Stimulated activated CD8-positive, alpha-beta memory T cell treated with anti-CD3 and anti-CD28 coated beads, Interleukin-12 subunit alpha, Interleukin-12 subunit beta, amount 100 ng/mL, for 1 hour (primary cell): ENCODE measurements around the gene PRRT1B.

Experiments used
- DNase-seq: peaks from one replicate; pipeline ENCODE4 v3.0.0-alpha.2; 2020; ENCODE audit warnings: low read depth

Gene PRRT1B

DNA sequence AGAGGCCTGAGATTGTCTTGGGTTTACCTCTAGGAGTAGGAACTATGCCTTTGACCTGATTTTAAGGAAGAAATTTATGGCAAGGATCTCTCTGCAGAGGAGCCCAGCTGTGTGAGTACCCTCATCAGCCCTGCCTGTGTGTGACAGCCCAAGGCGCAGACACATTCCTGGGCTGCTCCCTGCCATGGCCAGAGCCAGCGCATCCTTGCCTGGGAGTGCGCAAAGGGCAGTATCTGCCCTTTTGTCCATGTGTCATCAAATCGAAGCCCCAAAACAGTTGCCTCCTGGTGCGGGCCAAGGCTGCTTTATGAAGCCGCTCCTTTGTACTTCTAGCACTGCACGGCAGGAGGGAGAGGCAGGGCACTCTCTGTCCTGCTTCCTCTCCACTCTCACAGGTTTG lies 51.9 kb downstream of the PRRT1B start:
- no peak for DNase-seq

DNA sequence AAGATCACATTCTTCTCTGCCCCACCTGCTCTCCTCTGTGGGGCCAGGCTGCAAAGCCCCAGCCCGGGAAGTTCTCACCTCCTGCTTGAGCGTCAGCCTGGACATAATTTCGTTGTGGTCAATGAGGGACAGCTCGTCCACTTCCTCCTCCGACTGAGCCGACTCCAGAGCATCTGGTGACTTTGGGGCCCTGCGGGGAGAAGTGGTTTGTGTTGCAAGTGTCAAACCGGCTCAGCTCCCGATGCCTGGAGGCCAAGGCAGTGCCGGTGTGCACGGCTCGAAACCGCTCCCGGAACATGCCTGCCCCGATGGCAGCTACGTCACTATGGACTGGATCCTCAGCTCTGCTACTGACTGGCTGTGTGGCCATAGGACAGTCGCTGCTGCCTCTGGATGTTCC lies 52.8 kb downstream of the PRRT1B start:
- no peak for DNase-seq

DNA sequence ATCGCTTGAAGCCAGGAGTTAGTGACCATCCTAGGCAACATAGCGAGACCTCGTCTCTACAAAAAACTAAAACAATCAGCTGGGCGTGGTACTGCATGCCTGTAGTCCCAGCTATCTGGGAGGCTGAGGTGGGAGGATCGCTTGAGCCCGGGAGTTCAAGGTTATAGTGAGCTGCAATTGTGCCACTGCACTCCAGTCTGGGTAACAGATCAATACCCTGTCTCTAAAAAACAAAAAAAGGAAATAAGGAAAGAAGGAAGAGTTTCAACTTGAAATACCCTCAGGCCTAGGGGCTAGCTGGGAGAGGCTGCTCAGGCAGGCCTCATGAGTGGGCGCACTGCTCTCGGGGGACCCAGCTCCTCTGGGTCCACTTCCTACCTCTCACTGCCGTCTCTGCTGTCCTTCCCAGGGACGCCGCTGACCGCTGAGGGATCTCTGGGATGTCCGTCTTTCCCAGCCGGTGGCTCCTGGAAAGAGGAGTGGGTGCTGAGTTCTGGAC lies 56.4 kb downstream of the PRRT1B start:
- DNase-seq = no peak

DNA sequence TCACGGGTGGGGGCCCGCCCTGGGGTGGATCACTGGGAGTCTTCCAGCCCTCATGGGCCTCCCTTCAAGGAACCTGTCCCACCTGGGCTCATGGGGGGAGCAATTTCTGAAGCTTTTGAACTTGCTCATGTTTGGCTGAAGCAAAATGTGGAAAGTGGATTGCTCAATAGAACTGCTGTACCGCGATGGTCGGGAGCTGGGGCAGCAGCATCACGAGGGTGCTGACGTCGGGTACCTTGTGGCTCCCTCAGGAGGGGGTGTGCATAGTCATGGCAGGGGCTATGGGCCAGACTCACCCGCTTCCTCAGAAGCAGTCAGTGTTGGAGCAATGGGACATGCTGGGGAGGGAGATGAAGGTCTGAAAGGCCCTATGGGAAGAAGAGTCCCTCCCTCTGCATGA lies 57.9 kb downstream of the PRRT1B start:
- no peak for DNase-seq

DNA sequence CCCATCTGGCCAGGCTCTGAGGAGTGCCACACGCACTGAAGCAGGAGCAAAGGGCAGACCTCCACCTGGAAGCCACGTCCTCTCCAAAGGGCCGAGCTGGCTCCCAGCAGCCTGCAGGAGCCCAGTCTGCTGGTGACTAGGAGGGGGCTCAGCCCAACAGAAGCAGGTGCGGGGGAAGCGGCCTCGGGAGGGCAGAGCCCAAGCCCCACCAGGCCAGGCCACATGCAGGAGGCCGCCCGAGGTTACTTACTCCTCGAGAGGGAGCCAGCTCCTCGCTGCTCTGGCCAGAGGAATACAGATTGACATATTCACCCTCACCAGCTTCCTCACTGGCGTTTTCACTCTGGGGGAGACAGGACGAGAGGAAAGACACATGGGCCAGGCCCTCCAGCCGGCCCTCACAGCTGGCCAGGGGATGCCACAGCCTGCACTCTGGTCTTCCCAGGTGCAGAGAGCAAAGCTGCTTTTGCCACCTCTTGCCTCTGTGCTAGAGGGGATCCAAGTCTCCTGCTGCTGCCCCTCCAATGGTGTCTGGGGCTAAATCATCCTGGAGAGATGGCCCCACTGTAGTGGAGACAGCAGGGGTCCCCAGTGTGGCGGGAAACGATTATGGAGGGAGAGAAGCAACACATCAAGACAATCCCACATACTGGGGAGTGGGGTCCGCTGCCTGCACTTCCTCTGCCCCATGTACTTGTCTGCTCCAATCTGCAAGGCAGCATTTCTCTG lies 58.6 kb downstream of the PRRT1B start:
- DNase-seq = no peak

DNA sequence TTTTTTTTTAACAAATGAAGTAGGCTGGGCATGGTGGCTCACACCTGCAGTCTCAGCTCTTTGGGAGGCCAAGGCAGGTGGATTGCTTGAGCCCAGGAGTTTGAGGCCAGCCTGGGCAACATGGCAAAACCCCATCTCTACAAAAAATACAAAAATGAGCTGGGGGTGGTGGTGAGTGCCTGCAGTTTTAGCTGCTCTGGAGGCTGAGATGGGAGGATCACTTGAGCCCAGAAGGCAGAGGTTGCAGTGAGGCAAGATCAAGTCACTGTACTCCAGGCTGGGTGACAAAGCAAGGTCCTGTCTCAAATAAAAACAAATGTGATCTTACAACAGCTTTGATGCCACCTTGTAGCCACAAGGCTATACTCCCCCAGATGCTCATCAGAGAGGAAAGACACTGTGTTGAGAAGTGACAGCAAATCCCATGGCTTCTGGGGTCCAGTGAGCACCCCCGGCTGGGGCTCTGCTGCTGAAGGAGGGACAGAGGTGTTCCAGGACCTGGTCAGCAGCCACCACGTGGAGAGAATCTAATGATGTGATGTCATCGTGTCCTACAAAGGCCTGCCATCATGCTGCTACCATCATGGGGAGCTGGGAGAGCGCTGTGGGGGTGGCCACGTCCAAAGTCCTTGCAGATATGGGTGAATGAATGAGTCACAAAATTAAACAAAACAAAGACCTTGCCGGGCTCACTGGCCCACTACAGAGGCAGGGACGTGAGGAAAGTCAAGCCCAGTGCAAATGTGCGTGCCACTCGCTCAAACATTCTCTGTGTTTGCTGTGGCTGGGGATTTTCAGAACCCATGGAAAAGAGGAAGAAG lies 60.7 kb downstream of the PRRT1B start:
- no peak for DNase-seq

DNA sequence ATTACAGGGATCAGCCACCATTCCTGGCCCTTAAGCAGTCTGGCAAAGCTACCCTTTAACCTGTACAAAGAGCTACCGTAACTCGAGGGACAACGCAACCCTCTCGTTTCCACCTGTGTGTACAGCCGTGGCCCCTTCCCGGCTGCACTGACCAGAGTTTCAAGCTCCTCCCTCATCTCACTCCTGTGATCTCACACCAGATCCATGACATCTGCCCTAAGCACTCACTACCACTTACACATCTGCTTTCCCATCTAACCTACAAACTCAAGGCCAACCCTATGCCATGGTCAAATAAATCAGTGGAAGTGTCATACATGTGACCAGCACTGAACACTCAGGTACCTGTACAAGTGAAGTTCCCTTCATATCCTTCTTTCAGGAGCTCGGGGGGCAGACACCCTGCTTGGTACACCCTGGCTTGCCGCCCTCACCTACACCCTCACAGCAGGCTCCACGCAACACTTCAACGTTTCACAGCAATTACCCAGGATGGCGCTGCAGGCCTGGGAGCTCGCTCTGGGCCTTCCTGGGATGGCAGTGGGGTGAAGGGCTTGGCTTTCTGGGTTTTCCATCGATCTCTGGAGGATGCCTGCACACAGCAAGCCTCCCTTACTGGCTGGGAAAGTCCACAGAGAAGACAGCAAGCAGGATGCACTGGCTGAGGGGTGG lies 61.7 kb downstream of the PRRT1B start:
- no peak for DNase-seq

DNA sequence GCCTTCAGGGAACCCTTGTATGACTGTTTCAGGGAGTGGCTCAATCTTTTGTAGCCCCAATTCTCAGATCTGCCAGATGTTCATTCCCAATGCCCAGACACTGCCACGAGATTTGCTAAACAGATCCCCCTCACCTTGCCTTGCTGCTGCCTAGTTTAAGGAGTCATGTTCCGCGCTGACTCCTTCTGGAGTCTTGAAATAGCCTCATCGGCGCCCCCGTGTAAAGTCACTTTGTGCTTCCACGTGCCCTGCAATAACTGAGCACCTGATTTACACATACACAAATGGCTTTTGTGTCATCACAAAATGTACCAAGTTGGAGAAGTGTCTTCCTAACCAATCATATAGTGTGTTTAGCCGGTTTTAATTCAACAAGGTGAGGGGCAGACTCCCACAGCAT lies 62.3 kb downstream of the PRRT1B start:
- DNase-seq = no peak

DNA sequence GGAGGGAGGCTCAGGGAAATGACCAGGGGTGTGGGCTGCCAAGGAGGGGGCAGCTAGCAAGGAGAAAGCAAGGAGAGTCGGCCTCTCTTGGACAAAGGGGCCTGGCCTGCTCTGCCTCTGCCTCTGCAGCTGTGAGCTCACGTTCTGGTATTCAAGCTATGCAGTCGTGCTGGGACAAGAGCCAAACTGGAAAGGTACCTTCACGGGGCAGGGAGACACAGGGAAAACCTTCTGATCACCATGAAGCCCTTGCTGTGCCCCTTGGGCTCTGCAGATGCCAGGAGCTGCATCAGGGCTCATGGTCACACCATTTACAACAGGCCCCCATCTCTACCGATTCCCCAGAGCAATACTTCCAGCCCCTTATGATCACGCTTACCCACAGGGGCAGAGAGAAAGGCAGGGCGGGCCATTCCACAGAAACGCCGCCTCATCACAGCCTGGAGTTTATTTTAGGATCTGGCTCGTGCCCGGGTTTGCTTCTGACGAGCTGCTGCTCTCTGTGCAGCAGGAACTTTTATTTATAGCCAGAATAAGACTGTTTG lies 63.2 kb downstream of the PRRT1B start:
- DNase-seq = no peak
